ENCODE results near the gene ASCL5.

Gene ASCL5

GRCh38 chr1:201085902-201086735 lies 40.9 kb downstream of the ASCL5 start:
- peak; percentile 60 for DNase-seq (ENCODE audit: low spot score)

DNA sequence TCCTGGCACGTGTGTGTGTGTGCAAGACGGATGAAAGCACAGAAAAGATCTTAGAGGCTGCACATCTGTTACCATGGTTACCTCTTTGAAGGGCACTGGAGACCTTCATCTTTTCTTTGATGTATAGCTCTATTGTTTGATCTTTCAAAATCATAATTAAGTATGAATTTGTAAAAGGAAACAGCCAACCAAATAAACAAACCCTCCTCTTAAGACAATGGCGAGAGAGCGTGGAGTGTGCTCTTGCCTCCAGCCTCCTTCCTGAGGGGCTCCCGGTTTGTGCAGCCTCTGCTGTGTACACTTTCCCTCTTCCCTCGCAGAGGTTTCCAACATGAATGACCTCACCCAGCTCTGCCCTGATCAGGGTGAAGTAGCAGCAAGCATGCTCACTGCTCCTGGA lies 42.7 kb downstream of the ASCL5 start:
- no peak for DNase-seq (ENCODE audit: low spot score)

DNA sequence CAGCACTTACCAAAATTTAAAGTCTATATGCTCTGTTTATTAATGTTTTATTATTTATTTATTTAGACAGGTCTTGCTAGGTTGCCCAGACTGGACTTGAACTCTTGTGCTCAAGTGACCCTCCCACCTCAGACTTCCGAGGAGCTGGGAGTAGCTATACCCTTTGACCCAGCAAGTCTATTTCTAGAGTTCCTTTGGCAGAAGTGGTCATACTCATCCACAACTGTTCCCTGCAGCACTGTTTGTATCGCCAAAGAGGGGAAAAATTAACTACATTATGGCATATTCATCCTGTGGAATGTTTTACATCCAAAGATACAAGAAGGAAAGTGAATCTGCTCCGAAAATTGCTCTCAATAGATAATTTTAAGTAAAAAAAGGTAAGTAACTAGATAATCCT lies 43.2 kb downstream of the ASCL5 start:
- DNase-seq (ENCODE audit: low spot score): no peak

DNA sequence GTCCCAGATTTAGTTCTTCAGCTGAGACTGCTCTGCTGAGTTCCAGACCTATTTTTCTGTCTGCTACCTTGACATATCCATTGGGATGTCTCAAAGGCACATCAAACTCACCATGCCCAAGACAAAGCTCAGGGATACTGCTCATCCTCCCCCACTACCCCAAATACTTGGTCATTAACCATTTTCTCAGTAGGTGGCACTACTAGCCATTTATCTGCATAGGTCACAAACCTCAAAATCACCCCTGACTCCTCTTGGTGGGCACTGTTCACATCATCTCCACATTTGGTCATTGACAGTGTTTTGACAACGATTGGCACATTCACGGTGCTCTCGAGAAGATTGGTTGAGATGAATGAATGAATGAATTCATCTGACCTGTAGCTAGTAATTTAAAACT lies 46.8 kb downstream of the ASCL5 start:
- DNase-seq (ENCODE audit: low spot score): no peak

GRCh38 chr1:201077736-201078135 lies 49.2 kb downstream of the ASCL5 start:
- DNase-seq (ENCODE audit: low spot score): no peak

GRCh38 chr1:201077116-201077515 lies 49.9 kb downstream of the ASCL5 start:
- no peak for DNase-seq (ENCODE audit: low spot score)

DNA sequence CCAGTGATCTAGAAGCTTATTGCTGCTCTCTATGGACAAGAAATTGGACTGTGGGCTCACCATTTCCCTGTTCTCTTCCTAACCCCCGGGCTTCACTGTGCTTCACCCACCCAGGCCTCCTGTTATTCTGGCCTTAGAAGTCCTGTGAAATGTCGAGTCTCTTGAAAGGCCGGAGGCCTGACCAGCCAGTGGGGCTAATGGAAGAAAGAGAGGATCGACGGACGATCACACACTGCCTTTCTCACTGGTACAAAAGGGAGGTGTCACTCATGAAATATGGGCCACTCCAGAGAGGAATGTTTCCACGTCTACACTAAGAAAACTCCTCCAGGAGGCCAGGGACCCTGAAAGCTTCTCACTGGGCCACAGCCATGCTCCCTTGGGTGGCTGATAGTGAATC lies 50.9 kb downstream of the ASCL5 start:
- DNase-seq (ENCODE audit: low spot score): no peak

DNA sequence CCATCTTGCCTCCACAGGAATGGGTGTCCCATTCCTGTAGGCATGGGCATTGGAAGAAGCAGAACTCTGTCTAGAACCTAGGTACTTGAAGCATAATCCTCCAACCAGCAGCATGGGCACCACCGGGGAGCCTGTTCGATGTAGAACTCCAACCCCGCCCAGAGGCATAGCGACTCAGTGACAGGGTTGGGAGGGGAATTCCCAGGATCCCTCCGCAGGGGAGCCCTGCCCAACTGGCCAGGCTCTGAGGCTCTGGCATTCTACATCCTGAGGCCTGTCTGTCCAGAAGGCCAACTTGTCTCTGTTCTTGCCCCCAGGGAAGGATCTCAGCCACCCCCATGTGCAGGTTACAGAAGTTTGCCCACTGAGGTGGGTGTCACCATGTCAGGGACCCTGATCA lies 53.0 kb downstream of the ASCL5 start:
- no peak for DNase-seq (ENCODE audit: low spot score)

DNA sequence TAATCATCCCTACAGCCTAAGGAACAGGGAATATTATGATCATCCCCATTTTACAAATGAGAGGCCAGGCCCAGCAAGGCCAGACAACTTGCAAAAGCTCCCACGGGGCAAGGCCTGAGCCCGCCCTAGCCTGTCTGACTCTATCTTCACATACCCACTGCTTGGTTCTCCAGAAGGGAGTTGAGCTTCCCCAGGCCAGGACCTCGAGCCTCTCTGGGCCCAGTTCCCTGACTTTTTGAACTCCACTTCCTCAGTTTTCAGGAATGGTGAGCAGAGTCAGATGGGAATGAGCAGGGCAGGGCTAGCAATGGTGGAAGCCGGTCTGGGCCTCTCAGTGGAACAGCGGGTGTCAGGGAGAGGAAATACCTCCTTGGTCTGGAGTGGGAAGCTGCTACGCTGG lies 54.1 kb downstream of the ASCL5 start:
- no peak for DNase-seq (ENCODE audit: low spot score)

GRCh38 chr1:201072149-201072548 lies 54.8 kb downstream of the ASCL5 start:
- DNase-seq (ENCODE audit: low spot score): no peak

- no peak for DNase-seq (ENCODE audit: low spot score)
These were observed 57.3 kb downstream of the ASCL5 start for GRCh38 chr1:201069636-201070035.

GRCh38 chr1:201068976-201069375 lies 58.0 kb downstream of the ASCL5 start:
- no peak for DNase-seq (ENCODE audit: low spot score)

GRCh38 chr1:201066986-201067385 lies 60.0 kb downstream of the ASCL5 start:
- no peak for DNase-seq (ENCODE audit: low spot score)

DNA sequence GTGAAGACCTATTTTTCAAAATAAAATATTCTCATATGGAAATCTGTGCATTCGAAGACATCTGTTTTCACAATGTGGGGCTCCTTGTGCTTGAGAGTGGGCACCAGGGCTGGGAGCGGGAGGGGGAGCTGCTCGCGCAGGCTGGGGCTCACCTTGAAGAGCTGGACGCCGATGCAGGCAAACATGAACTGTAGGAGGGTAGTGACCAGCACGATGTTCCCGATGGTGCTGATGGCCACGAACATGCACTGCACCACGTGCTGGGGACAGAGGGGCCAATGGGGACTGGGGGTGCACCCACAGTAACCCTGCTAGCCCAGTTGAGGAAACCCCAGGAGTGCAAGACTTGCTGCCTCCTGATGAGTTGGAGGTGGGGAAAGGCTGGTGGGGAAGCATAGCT lies 61.3 kb downstream of the ASCL5 start:
- DNase-seq (ENCODE audit: low spot score): no peak

GRCh38 chr1:201064806-201065205 lies 62.2 kb downstream of the ASCL5 start:
- DNase-seq (ENCODE audit: low spot score): no peak
